Chondrocyte (in vitro differentiated cells): ENCODE data around the gene MEOX1. TPM values are rescaled to one million over a fixed set of nuclear protein-coding genes. Genes with fewer than 3 reads are reported as not detected.

ENCODE experiments used
- DNase-seq: peaks from one replicate; pipeline ENCODE4 v3.0.0; 2021; ENCODE audit warnings: mixed read lengths, low spot score
- H3K27ac Mint-ChIP-seq: one replicate; pipeline ENCODE4 v1.8.0; 2021; ENCODE audit warnings: mild to moderate bottlenecking, moderate library complexity, mixed read lengths; ENCODE audit not compliant: unreplicated experiment
- H3K27me3 Mint-ChIP-seq: 2 replicates; pipeline ENCODE4 v1.8.0; 2021; ENCODE audit warnings: low read depth, mixed read lengths
- H3K36me3 Mint-ChIP-seq: 2 replicates; pipeline ENCODE4 v1.8.0; 2021; ENCODE audit warnings: low read depth, mixed read lengths
- H3K4me1 Mint-ChIP-seq: 2 replicates; pipeline ENCODE4 v1.8.0; 2021; ENCODE audit warnings: low read depth, mild to moderate bottlenecking, mixed read lengths
- H3K4me3 Mint-ChIP-seq: one replicate; pipeline ENCODE4 v1.8.0; 2021; ENCODE audit warnings: mild to moderate bottlenecking, moderate library complexity, mixed read lengths; ENCODE audit not compliant: unreplicated experiment
- H3K9me3 Mint-ChIP-seq: 2 replicates; pipeline ENCODE4 v1.8.0; 2021; ENCODE audit warnings: low read depth, mixed read lengths
- total RNA-seq: library from RNA; stranded (reverse); gene quantifications from 3 replicates; pipeline ENCODE4 v1.2.1, GENCODE V29; 2021
- TF ChIP-seq, protein P1 (sequence below): fragments of 200-600 bp; sonication (generic); IDR thresholded peaks from 2 replicates; pipeline ENCODE4 v1.5.0; 2021; ENCODE audit warnings: antibody characterized with exemption, mild to moderate bottlenecking, moderate library complexity

Gene MEOX1
- total RNA-seq, 1 donor from 2014 or later, result 0.07 TPM

- H3K36me3 Mint-ChIP-seq, result no peaks in the 10 kb centered on the region
- DNase-seq, result no peak
- TF ChIP-seq, protein P1, sequence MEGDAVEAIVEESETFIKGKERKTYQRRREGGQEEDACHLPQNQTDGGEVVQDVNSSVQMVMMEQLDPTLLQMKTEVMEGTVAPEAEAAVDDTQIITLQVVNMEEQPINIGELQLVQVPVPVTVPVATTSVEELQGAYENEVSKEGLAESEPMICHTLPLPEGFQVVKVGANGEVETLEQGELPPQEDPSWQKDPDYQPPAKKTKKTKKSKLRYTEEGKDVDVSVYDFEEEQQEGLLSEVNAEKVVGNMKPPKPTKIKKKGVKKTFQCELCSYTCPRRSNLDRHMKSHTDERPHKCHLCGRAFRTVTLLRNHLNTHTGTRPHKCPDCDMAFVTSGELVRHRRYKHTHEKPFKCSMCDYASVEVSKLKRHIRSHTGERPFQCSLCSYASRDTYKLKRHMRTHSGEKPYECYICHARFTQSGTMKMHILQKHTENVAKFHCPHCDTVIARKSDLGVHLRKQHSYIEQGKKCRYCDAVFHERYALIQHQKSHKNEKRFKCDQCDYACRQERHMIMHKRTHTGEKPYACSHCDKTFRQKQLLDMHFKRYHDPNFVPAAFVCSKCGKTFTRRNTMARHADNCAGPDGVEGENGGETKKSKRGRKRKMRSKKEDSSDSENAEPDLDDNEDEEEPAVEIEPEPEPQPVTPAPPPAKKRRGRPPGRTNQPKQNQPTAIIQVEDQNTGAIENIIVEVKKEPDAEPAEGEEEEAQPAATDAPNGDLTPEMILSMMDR, result peak; percentile 97
- H3K4me3 Mint-ChIP-seq, result no peak overlapping the region
- no peak overlapping the region for H3K27ac Mint-ChIP-seq
- H3K4me1 Mint-ChIP-seq, result peaks cover 25% of the 10 kb centered on the region
- no peaks in the 10 kb centered on the region for H3K9me3 Mint-ChIP-seq
- no peaks in the 10 kb centered on the region for H3K27me3 Mint-ChIP-seq
Measured at GRCh38 chr17:43673516-43674323, 12.0 kb upstream of the MEOX1 start.

GRCh38 chr17:43671755-43672519, 10.2 kb upstream of the MEOX1 start:
- no peaks in the 10 kb centered on the region for H3K27me3 Mint-ChIP-seq
- H3K4me3 Mint-ChIP-seq, result no peak overlapping the region
- H3K36me3 Mint-ChIP-seq, result no peaks in the 10 kb centered on the region
- no peak overlapping the region for H3K27ac Mint-ChIP-seq
- TF ChIP-seq, protein P1, result no peak
- peaks cover 23% of the 10 kb centered on the region for H3K4me1 Mint-ChIP-seq
- DNase-seq, result no peak
- H3K9me3 Mint-ChIP-seq, result no peaks in the 10 kb centered on the region

- Mint-ChIP-seq H3K27ac (no peak overlapping the region), H3K4me1 (peaks cover 18% of the 10 kb centered on the region), H3K36me3 (no peaks in the 10 kb centered on the region), H3K27me3 (no peaks in the 10 kb centered on the region), H3K9me3 (no peaks in the 10 kb centered on the region), H3K4me3 (no peak overlapping the region)
- DNase-seq, result no peak
- TF ChIP-seq, protein P1, result no peak
Measured at GRCh38 chr17:43671031-43671692, 9.4 kb upstream of the MEOX1 start.

DNA sequence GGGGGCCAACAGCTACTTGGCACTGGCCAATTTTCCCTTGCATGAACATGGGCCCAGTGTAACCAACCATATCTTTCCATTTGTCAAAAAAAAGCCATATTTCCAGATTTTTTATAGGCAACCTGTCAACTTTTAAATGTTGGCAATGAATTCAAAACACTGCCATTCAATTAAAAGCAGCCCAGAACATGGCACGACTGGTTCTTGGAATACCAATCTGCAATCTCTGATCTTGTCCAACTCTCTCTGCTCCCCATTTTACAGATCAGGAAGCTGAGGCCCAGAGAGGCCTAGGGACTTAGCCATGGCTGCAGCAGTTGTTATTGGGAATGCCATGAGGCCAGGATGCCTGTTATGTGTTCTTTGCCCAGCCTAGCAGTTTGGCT, 8.9 kb upstream of the MEOX1 start:
- DNase-seq, result no peak
- no peaks in the 10 kb centered on the region for H3K27me3 Mint-ChIP-seq
- no peak overlapping the region for H3K4me3 Mint-ChIP-seq
- H3K36me3 Mint-ChIP-seq, result no peaks in the 10 kb centered on the region
- TF ChIP-seq, protein P1, result no peak
- H3K9me3 Mint-ChIP-seq, result no peaks in the 10 kb centered on the region
- peaks cover 18% of the 10 kb centered on the region for H3K4me1 Mint-ChIP-seq
- no peak overlapping the region for H3K27ac Mint-ChIP-seq
